ENCODE data around the gene ARHGEF2. TPM values are rescaled to one million over a fixed set of nuclear protein-coding genes. Genes with fewer than 3 reads are reported as not detected.
A peak's percentile ranks its signal among the peaks of the same experiment; 100 is the strongest.

Gene ARHGEF2
- total and polyA plus RNA-seq, 7 donors = 7.4 to 54.0 (median 39.1) TPM

DNA sequence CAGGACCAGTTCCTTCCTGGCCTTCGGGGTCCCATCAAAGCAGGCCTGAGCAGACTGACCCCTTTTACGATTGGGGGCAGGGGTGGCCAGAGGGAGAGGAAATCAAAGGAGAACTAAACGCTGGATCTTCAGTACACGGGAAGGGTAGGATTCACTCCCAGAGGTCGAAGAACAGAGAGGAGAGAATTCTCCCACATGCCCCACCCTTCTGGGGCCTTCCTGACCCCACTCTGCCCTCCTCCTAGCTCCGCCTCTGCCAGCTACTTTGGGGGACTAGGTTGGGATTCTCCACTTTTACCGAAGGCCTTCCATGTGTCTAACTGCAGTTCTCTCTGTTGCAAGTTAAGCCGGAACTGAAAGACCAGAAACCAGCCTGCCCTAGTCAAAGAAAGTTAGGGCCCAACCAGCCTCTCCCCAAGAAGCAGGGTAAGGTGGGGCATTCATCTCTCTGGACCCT is 654 bp upstream of the ARHGEF2 start:
- DNase-seq = no peak
- Histone ChIP-seq H3K9me3 (no peaks in the 10 kb centered on the region), H3K36me3 (ENCODE audit: insufficient read depth in 1 of 2, low read depth in 1 of 2) (no peaks in the 10 kb centered on the region), H3K27ac (peak overlapping the region; percentile 89), H3K4me1 (peaks cover 64% of the 10 kb centered on the region), H3K4me3 (peak overlapping the region; percentile 88), H3K27me3 (ENCODE audit: insufficient read depth in 3 of 3, low read length in 2 of 3) (no peaks in the 10 kb centered on the region)
- 2 to 8% (median 3%) methylated on average over 7 to 8 of the region's 8 CpGs for WGBS, 3 donors
- ATAC-seq = peak in 3 of 4 donors; percentile 37 to 52 (median 39)
- intact Hi-C loops (cut with DNase I) = no loop called here
- TF ChIP-seq, protein P1, sequence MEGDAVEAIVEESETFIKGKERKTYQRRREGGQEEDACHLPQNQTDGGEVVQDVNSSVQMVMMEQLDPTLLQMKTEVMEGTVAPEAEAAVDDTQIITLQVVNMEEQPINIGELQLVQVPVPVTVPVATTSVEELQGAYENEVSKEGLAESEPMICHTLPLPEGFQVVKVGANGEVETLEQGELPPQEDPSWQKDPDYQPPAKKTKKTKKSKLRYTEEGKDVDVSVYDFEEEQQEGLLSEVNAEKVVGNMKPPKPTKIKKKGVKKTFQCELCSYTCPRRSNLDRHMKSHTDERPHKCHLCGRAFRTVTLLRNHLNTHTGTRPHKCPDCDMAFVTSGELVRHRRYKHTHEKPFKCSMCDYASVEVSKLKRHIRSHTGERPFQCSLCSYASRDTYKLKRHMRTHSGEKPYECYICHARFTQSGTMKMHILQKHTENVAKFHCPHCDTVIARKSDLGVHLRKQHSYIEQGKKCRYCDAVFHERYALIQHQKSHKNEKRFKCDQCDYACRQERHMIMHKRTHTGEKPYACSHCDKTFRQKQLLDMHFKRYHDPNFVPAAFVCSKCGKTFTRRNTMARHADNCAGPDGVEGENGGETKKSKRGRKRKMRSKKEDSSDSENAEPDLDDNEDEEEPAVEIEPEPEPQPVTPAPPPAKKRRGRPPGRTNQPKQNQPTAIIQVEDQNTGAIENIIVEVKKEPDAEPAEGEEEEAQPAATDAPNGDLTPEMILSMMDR (IDR thresholded peaks at IDR 0.05) = no peak

DNA sequence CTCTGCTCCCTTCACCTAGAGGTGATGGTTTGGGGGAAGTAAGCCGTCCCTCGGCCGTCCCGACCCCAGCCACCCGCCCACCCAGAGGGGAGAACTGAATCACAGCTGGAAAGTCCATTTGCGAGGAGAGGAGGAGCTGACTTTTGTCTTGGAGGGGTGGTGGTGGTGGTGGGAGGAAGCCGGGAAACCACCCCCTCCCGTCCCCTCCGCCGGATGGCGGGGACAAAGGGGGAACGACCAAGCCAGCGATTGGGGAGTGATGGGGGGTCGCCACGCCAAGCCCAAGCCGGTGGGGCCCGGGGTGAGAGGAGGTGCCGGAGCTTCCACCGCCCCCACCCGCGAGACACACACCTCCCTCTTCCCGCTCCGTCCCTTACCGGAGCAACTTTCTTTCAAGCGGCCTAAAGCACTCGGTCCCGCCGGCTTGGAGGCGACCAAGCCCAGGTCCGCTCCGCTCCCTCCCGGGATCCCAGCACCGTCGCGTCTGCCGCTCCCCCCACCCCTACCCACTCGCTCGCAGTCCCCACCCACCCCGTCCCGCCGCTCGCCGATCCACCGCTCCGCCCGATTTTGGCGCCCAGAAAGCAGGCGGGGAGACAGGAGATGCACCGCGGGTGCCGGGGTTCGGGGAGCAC is 540 bp downstream of the ARHGEF2 start:
- TF ChIP-seq, protein P1 (IDR thresholded peaks at IDR 0.05) = no peak
- Histone ChIP-seq H3K27me3 (ENCODE audit: insufficient read depth in 3 of 3, low read length in 2 of 3) (no peaks in the 10 kb centered on the region), H3K36me3 (ENCODE audit: insufficient read depth in 1 of 2, low read depth in 1 of 2) (no peaks in the 10 kb centered on the region), H3K27ac (peak overlapping the region; percentile 89), H3K4me3 (peak overlapping the region; percentile 88), H3K9me3 (no peaks in the 10 kb centered on the region), H3K4me1 (peaks cover 68% of the 10 kb centered on the region)
- peak; percentile 51 to 70 for DNase-seq
- peak; percentile 48 to 69 (median 54) for ATAC-seq
- intact Hi-C loops (cut with DNase I) = loop anchor here in 1 of 2 donors (2.0 kb wide), 1 partner anchor 15 kb away; no protein-coding TSS in a partner anchor
- WGBS, 3 donors = 2 to 8% (median 3%) methylated on average over 13 to 52 of the region's 52 CpGs

DNA sequence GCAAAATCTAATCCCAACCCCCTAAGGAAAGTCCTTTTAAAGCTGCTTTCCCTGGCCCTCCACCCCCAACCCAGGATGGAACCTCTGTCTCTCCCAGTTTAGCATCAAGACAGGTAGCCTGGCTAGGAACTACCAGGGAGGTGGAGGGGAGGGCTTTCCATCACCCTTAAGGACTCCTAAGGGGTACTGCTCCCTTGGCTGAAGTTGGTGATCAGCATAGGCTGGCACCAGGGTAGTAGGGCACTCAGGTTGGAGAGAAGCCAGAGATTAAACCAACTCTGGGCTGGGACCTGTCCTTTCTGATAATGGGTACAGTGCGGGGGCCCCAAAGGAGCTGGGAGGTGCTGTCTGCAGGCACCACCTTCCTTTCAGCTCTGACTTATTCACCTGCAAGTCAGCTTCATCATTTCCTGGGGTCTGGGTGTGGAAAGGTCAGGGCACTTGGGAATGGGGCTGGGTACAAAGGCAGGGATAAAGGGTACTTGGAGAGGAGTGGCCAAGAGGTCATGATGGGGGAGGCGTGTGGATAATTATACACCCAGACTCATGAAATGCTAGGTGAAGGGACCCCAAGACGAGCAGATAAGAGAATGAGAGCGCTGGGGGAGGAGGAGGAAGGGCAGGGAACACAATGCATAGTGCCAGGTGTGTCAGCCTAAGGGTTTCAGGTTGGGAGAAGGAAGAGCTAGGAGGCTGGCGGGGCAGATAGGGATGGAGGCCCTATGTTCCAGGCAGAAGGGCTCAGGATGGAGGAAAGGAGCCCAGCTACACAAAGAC is 1.2 kb downstream of the ARHGEF2 start:
- no peaks in the 10 kb centered on the region for H3K36me3 ChIP-seq (ENCODE audit: insufficient read depth in 1 of 2, low read depth in 1 of 2)
- intact Hi-C loops (cut with DNase I) = loop anchor here in 1 of 2 donors (2.0 kb wide), 1 partner anchor 14 kb away; no protein-coding TSS in a partner anchor
- ATAC-seq (no peak), DNase-seq (no peak)
- WGBS, 3 donors = 25 to 35% (median 34%) methylated on average over 5 of the region's 5 CpGs
- TF ChIP-seq, protein P1 (IDR thresholded peaks at IDR 0.05) = no peak
- peak overlapping the region; percentile 89 for H3K27ac ChIP-seq
- no peaks in the 10 kb centered on the region for H3K27me3 ChIP-seq (ENCODE audit: insufficient read depth in 3 of 3, low read length in 2 of 3)
- H3K9me3 ChIP-seq = no peaks in the 10 kb centered on the region
- H3K4me1 ChIP-seq = peaks cover 70% of the 10 kb centered on the region
- H3K4me3 ChIP-seq = peak overlapping the region; percentile 88

DNA sequence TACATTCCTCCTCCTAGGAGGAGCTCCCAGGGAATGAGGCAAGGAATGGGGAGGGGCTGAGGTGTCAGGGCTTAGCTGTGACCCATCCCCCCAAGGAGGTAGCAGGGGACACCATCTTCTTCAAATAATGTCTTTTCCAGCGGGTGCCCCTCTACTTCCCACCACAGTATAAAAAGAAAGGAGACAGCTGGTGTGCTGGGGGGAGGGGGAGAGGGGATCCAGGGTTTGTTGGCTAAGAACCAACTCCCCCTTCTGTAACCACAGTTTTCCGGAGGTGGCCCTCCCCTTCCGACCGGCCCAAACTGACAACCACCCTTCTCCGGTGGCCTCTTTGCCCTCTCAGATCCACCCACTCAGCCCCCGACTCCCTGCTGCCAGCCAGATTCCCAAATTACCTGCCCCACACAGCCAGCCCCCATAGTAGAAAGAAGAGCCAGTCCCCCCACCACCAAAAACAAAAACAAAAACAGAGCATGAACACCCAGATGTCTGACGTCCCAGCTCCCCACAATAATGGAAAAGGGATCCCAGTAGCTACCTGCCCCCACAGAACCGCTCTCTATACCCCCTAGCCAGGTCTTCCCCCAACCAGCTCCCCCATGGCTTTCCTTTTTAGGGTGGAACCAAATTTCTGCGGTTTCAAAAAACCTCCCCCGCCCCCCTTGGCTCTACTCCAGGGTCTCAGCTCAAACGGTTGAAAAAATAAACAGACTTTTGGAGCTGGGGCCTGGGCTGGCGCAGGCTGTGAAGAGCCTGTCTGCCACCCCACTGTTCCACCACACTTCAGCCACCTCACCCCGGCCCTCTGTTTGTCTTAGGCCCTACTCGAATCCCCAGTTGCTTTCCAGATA is 2.1 kb downstream of the ARHGEF2 start:
- H3K27me3 ChIP-seq (ENCODE audit: insufficient read depth in 3 of 3, low read length in 2 of 3) = no peaks in the 10 kb centered on the region
- 24 to 35% (median 31%) methylated on average over 14 of the region's 14 CpGs for WGBS, 3 donors
- DNase-seq = peak; percentile 72 to 82
- peak overlapping the region; percentile 89 for H3K27ac ChIP-seq
- TF ChIP-seq, protein P1 (IDR thresholded peaks at IDR 0.05) = no peak
- intact Hi-C loops (cut with DNase I) = loop anchor here in 1 of 2 donors (2.0 kb wide), 1 partner anchor 13 kb away; no protein-coding TSS in a partner anchor
- no peaks in the 10 kb centered on the region for H3K9me3 ChIP-seq
- no peak for ATAC-seq
- H3K4me3 ChIP-seq = peak overlapping the region; percentile 88
- H3K4me1 ChIP-seq = peaks cover 73% of the 10 kb centered on the region
- H3K36me3 ChIP-seq (ENCODE audit: insufficient read depth in 1 of 2, low read depth in 1 of 2) = no peaks in the 10 kb centered on the region
